Non-pigmented ciliary epithelial cell (primary cell): ENCODE data around the gene SNORC.

Experiments
- DNase-seq: peaks from one replicate; pipeline ENCODE4 v3.0.0-alpha.2; 2010; ENCODE audit warnings: low read depth

Gene SNORC

GRCh38 chr2:232869138-232870017 is 686 bp upstream of the SNORC start:
- no peak for DNase-seq

GRCh38 chr2:232870766-232871371 is 805 bp downstream of the SNORC start:
- no peak for DNase-seq

GRCh38 chr2:232871418-232871834 is 1.4 kb downstream of the SNORC start:
- DNase-seq = no peak

- no peak for DNase-seq
These were observed 2.0 kb downstream of the SNORC start for GRCh38 chr2:232871835-232872736.

GRCh38 chr2:232872826-232873225 is 2.8 kb downstream of the SNORC start:
- DNase-seq = no peak

GRCh38 chr2:232873292-232873908 is 3.3 kb downstream of the SNORC start:
- DNase-seq = no peak

- no peak for DNase-seq
These were observed 4.0 kb downstream of the SNORC start for GRCh38 chr2:232873909-232874641.

- DNase-seq = no peak
These were observed 4.7 kb downstream of the SNORC start for GRCh38 chr2:232874677-232875223.

- DNase-seq = no peak
These were observed 5.4 kb downstream of the SNORC start for GRCh38 chr2:232875256-232876121.

GRCh38 chr2:232876161-232876977 is 6.3 kb downstream of the SNORC start:
- DNase-seq = no peak

- no peak for DNase-seq
These were observed 6.9 kb downstream of the SNORC start for GRCh38 chr2:232876978-232877441.

GRCh38 chr2:232877940-232878511 is 8.0 kb downstream of the SNORC start:
- DNase-seq = no peak

- no peak for DNase-seq
These were observed 9.0 kb downstream of the SNORC start for GRCh38 chr2:232878855-232879617.

- DNase-seq = no peak
These were observed 9.8 kb downstream of the SNORC start for GRCh38 chr2:232879618-232880494.

GRCh38 chr2:232880764-232881351 is 10.8 kb downstream of the SNORC start:
- DNase-seq = no peak

- no peak for DNase-seq
These were observed 12.0 kb downstream of the SNORC start for GRCh38 chr2:232882085-232882484.
